IPS DF 6.9 (cell line): ENCODE measurements around the gene FRMD4B.

Experiments used
- DNase-seq: peaks from one replicate; pipeline ENCODE4 v3.0.0-alpha.2; 2013; ENCODE audit warnings: low read depth, low spot score
- H3K27ac ChIP-seq: one replicate; pipeline ENCODE4 v1.5.1; 2013; ENCODE audit warnings: low read length, control low read depth
- H3K27me3 ChIP-seq: 2 replicates; pipeline ENCODE4 v1.6.1; 2013; ENCODE audit warnings: mild to moderate bottlenecking, low read length; ENCODE audit not compliant: control insufficient read depth, insufficient read depth
- H3K36me3 ChIP-seq: 2 replicates; pipeline ENCODE4 v1.6.1; 2013; ENCODE audit warnings: low read length; ENCODE audit not compliant: control insufficient read depth, insufficient read depth
- H3K4me1 ChIP-seq: 2 replicates; pipeline ENCODE4 v1.6.1; 2013; ENCODE audit warnings: low read length; ENCODE audit not compliant: control insufficient read depth, insufficient read depth
- H3K4me3 ChIP-seq: 2 replicates; pipeline ENCODE4 v1.5.1; 2013; ENCODE audit warnings: mild to moderate bottlenecking, low read length
- H3K9me3 ChIP-seq: 2 replicates; pipeline ENCODE4 v1.6.1; 2013; ENCODE audit warnings: low read length, inconsistent platforms; ENCODE audit not compliant: control insufficient read depth, insufficient read depth
- WGBS: extraction: QIAGEN DNeasy Blood & Tissue Kit; methylation state at CpG from one replicate; pipeline ENCODE4 v1.1.7; 2013; ENCODE audit warnings: mixed read lengths, missing lambda C conversion rate; ENCODE audit not compliant: insufficient read length, insufficient coverage; 5-methylcytosine and 5-hydroxymethylcytosine counted together

The FRMD4B gene

DNA sequence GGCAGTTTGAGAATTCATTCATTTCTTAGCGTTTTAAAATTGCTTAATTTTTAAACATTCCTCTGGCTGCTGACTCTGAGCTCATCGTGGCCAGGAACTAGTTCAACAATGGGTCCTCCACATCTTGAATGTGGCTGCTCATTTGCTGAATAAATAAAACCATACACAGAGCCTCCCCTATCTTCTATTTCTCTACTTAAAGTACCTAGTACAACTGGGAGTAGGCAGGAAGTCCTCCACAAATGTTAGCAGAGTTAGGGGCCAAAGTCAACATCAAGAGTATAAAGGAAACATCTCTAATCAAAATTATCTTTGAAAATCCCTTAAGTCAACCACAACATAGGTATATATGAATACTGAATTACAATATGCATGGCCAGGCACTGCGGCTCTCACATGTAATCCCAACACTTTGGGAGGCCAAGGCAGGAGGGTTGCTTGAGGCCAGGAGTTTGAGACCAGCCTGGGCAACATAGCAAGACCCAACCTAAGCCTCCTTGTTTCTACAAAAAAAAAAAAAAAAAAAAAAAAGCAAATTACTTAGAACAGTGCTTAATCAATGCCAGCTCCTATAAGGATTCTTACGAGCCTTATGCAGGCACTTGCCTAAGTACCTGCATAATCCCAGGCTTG, 206.0 kb downstream of the FRMD4B start:
- Histone ChIP-seq H3K27ac (no peak overlapping the region), H3K4me3 (no peak overlapping the region), H3K36me3 (no peaks in the 10 kb centered on the region), H3K27me3 (no peaks in the 10 kb centered on the region), H3K9me3 (no peaks in the 10 kb centered on the region), H3K4me1 (0 out of 2 replicates have a peak, but pooled peaks cover 2% of the 10 kb centered on the region)
- no peak for DNase-seq
- no CpG with 5 or more reads among the region's 4 CpGs for WGBS

DNA sequence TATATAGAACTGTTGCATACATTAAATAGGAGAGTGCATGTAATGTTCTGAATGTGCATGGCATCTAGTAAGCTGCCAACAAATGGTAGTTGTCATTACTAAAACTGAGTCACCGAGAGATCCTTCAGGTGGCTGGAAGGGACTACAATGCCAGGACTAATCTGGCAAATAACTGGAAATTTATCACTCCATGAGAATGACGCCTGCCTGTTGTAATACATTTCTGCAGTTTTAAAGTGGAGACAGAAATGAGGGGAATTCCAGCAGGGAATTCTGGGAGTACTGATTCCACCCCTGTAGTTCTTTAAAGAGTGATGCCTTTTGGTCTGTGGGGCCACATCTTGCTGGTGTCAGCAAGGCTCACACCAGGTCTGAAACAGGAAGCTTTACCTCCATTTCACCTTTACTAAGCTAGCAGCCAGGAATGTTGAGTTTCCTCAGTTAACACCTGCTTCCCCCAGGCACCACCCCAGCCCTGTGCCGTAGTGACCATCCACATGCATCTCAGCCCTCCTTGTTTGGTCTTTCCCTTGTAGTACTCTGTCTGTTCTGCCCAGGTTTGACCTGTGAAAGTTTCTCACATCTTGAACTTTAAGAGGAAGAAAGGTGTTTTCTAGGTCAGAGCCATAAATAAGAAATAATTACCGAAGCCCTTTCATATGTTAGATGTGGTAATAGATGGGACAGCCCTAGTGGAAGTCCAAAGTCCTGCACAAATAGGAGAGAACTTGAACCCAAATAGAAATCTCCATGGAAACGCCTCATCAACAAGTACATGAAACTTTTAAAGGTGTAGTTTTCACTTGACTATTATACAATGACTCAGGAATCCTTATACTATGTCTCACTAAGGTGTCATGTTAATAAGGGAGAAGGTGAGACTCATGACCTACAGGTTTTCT, 206.8 kb downstream of the FRMD4B start:
- Histone ChIP-seq H3K4me1 (0 out of 2 replicates have a peak, but pooled peaks cover 2% of the 10 kb centered on the region), H3K36me3 (no peaks in the 10 kb centered on the region), H3K9me3 (no peaks in the 10 kb centered on the region), H3K4me3 (no peak overlapping the region), H3K27ac (no peak overlapping the region), H3K27me3 (no peaks in the 10 kb centered on the region)
- no CpG with 5 or more reads among the region's 5 CpGs for WGBS
- no peak for DNase-seq

GRCh38 chr3:69178082-69178481, 207.8 kb downstream of the FRMD4B start:
- Histone ChIP-seq H3K27ac (no peak overlapping the region), H3K27me3 (no peaks in the 10 kb centered on the region)
- WGBS: no CpG with 5 or more reads among the region's 4 CpGs

GRCh38 chr3:69174871-69175737, 210.8 kb downstream of the FRMD4B start:
- no peak for DNase-seq
- H3K4me3 ChIP-seq: no peak overlapping the region
- no peak overlapping the region for H3K27ac ChIP-seq
- H3K9me3 ChIP-seq: no peaks in the 10 kb centered on the region
- no peaks in the 10 kb centered on the region for H3K27me3 ChIP-seq
- H3K4me1 ChIP-seq: 0 out of 2 replicates have a peak, but pooled peaks cover 2% of the 10 kb centered on the region
- no CpG with 5 or more reads among the region's 4 CpGs for WGBS
- no peaks in the 10 kb centered on the region for H3K36me3 ChIP-seq

More at GRCh38 chr3:69178082-69178481, 207.8 kb downstream of the FRMD4B start:
- DNase-seq: no peak
- Histone ChIP-seq H3K36me3 (no peaks in the 10 kb centered on the region), H3K4me1 (0 out of 2 replicates have a peak, but pooled peaks cover 2% of the 10 kb centered on the region), H3K4me3 (no peak overlapping the region), H3K9me3 (no peaks in the 10 kb centered on the region)

DNA sequence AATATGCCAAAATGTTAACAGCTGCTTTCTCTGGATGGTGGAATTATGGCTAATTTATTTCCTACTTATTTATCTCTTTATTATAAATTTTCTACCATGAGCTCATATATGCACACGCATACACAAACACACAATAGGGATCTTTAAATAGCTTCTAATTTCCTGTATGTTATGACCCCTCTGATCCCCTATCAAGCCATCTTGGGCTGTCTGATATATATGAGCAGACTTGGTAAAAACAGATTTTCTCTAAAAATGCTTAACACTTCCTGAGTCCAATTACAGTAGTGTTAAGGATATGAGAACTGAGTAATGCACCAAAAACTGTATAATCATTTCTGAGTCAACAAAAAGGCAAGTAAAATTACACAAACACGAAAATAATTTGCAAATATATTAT, 211.4 kb downstream of the FRMD4B start:
- Histone ChIP-seq H3K4me3 (no peak overlapping the region), H3K4me1 (0 out of 2 replicates have a peak, but pooled peaks cover 2% of the 10 kb centered on the region), H3K27ac (no peak overlapping the region), H3K27me3 (no peaks in the 10 kb centered on the region), H3K9me3 (no peaks in the 10 kb centered on the region), H3K36me3 (no peaks in the 10 kb centered on the region)
- DNase-seq: no peak
- WGBS: no CpG with 5 or more reads among the region's 2 CpGs

GRCh38 chr3:69172058-69172457, 213.8 kb downstream of the FRMD4B start:
- Histone ChIP-seq H3K4me3 (no peak overlapping the region), H3K27me3 (no peaks in the 10 kb centered on the region), H3K27ac (no peak overlapping the region), H3K9me3 (no peaks in the 10 kb centered on the region), H3K4me1 (no peaks in the 10 kb centered on the region), H3K36me3 (no peaks in the 10 kb centered on the region)
- DNase-seq: no peak
- no CpG with 5 or more reads among the region's 1 CpG for WGBS

- Histone ChIP-seq H3K36me3 (no peaks in the 10 kb centered on the region), H3K4me3 (no peak overlapping the region), H3K9me3 (no peaks in the 10 kb centered on the region), H3K4me1 (no peaks in the 10 kb centered on the region), H3K27me3 (no peaks in the 10 kb centered on the region), H3K27ac (no peak overlapping the region)
- no CpG with 5 or more reads among the region's 1 CpG for WGBS
- DNase-seq: no peak
These were observed 219.4 kb downstream of the FRMD4B start for GRCh38 chr3:69166446-69166845.

DNA sequence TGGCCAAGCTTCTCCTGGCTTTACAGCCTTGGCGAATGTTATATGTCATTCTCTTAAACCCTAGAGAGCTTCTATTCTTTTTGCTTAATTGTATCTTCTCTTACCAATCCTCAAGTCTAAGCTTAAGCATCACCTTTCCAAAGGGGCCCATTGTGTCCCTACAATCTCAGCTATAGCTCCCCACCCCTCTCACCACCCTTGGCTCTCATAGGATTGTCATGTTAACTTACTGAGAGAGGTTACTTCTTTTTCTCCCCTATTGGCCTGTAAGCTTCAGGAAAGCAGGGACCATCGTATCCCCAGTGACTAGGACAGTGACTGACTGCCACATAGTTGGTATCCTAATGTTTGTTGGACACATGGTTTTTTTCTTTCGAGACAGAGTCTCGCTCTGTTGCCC, 220.1 kb downstream of the FRMD4B start:
- Histone ChIP-seq H3K4me1 (no peaks in the 10 kb centered on the region), H3K27ac (no peak overlapping the region), H3K27me3 (no peaks in the 10 kb centered on the region), H3K4me3 (no peak overlapping the region), H3K9me3 (no peaks in the 10 kb centered on the region), H3K36me3 (no peaks in the 10 kb centered on the region)
- no peak for DNase-seq
- WGBS: no CpG with 5 or more reads among the region's 4 CpGs

GRCh38 chr3:69164296-69164695, 221.6 kb downstream of the FRMD4B start:
- no peaks in the 10 kb centered on the region for H3K36me3 ChIP-seq
- no peaks in the 10 kb centered on the region for H3K9me3 ChIP-seq
- H3K4me3 ChIP-seq: no peak overlapping the region
- no peaks in the 10 kb centered on the region for H3K4me1 ChIP-seq
- no peak for DNase-seq
- H3K27ac ChIP-seq: no peak overlapping the region
- H3K27me3 ChIP-seq: no peaks in the 10 kb centered on the region

GRCh38 chr3:69162308-69162980, 223.4 kb downstream of the FRMD4B start:
- H3K4me3 ChIP-seq: no peak overlapping the region
- DNase-seq: no peak
- no peaks in the 10 kb centered on the region for H3K27me3 ChIP-seq
- H3K4me1 ChIP-seq: no peaks in the 10 kb centered on the region
- no CpG with 5 or more reads among the region's 2 CpGs for WGBS
- H3K36me3 ChIP-seq: no peaks in the 10 kb centered on the region
- no peak overlapping the region for H3K27ac ChIP-seq
- no peaks in the 10 kb centered on the region for H3K9me3 ChIP-seq
